A549 (cell line): ENCODE results near the gene JAGN1. TPM values are rescaled to one million over a fixed set of nuclear protein-coding genes. Genes with fewer than 3 reads are reported as not detected.

Source experiments
- ATAC-seq, 2 experiments: fragments of 200-7000 bp in 1 of 2; fragments of >200 bp in 1 of 2; cut with Nextera tagmentation in 1 of 2; cut with Tn5 transposase in 1 of 2; 3 replicates each; pipeline versions ENCODE4 v1.8.0 to v1.9.1; 2018 to 2020; ENCODE audit warnings: mild to moderate bottlenecking in 1 of 2, moderate library complexity in 1 of 2
- CTCF ChIA-PET: fragments of 300-600 bp; sonication (Branson Sonifier 250); formaldehyde crosslinking; extraction: SDS; loops from one replicate; lab custom pipeline; 2021; ENCODE audit warnings: antibody characterized with exemption, inconsistent platforms; lab: Yijun Ruan, JAX
- POLR2A ChIA-PET: fragments of 350-600 bp; formaldehyde crosslinking; extraction: SDS; loops from one replicate; lab custom pipeline; 2021; ENCODE audit warnings: antibody characterized with exemption, inconsistent platforms; lab: Yijun Ruan, JAX
- DNase-seq, 2 experiments: peaks; one replicate each; pipeline versions ENCODE4 v3.0.0 to v3.0.0-alpha.2; 2011 to 2016; ENCODE audit warnings: low read depth in 1 of 2, low spot score in 1 of 2
- FAIRE-seq: peaks from 2 replicates; lab custom pipeline; 2011; peaks lifted over from hg19 to GRCh38; lab: Jason Lieb, UNC
- H3K27ac ChIP-seq, 2 experiments: fragments of >200 bp; sonication (Bioruptor Twin); formaldehyde crosslinking; 3 replicates each; pipeline ENCODE4 v1.5.1; 2016 to 2017
- H3K4me1 ChIP-seq: fragments of >200 bp; sonication (Bioruptor Twin); formaldehyde crosslinking; 3 replicates; pipeline ENCODE4 v1.6.1; 2016
- H3K4me2 ChIP-seq: fragments of >200 bp; sonication (Bioruptor Twin); formaldehyde crosslinking; 3 replicates; pipeline ENCODE4 v1.6.1; 2016
- H3K4me3 ChIP-seq: fragments of >200 bp; sonication (Bioruptor Twin); formaldehyde crosslinking; 3 replicates; pipeline ENCODE4 v1.5.1; 2016
- H3K9me3 ChIP-seq: fragments of >200 bp; sonication (Bioruptor Twin); formaldehyde crosslinking; 3 replicates; pipeline ENCODE4 v1.6.1; 2016
- CBX2 ChIP-seq: fragments of 200-600 bp; sonication (generic); IDR thresholded peaks from 2 replicates; pipeline ENCODE4 v1.6.1; 2016; ENCODE audit warnings: low read depth, mild to moderate bottlenecking, borderline replicate concordance
- EHMT2 ChIP-seq: fragments of 200-600 bp; sonication (generic); IDR thresholded peaks from 2 replicates; pipeline ENCODE4 v1.6.1; 2016; ENCODE audit warnings: antibody characterized with exemption, low read depth, mild to moderate bottlenecking, moderate library complexity
- ELK1 ChIP-seq: fragments of 150-350 bp; IDR thresholded peaks from 2 replicates; pipeline ENCODE4 v1.6.1; 2014; ENCODE audit warnings: low read depth, mild to moderate bottlenecking, low read length
- EP300 ChIP-seq, 2 experiments: fragments of >200 bp; sonication (Bioruptor Twin); formaldehyde crosslinking; IDR thresholded peaks; 2 replicates in 1 of 2; 3 replicates in 1 of 2; pipeline ENCODE4 v1.6.1; 2016 to 2017
- HOXB13 ChIP-seq: fragments of 250-450 bp; sonication (Bioruptor Pico); IDR thresholded peaks from 2 replicates; pipeline ENCODE4 v1.5.0; 2020; ENCODE audit warnings: low read depth, mild to moderate bottlenecking, moderate library complexity
- JUN ChIP-seq, 2 experiments: fragments of >200 bp; sonication (Bioruptor Twin); formaldehyde crosslinking; IDR thresholded peaks; 2 replicates in 1 of 2; 3 replicates in 1 of 2; pipeline ENCODE4 v1.6.1; 2016 to 2017
- MAFK ChIP-seq: fragments of 450-650 bp; IDR thresholded peaks from 2 replicates; pipeline ENCODE4 v1.6.1; 2014; ENCODE audit not compliant: partially characterized antibody
- MYC ChIP-seq: IDR thresholded peaks from 2 replicates; pipeline ENCODE4 v1.6.1; 2012; ENCODE audit warnings: mild to moderate bottlenecking, inconsistent platforms, low read length, improper control_type of control experiment, borderline replicate concordance
- PBX3 ChIP-seq: IDR thresholded peaks from 2 replicates; pipeline ENCODE4 v1.6.1; 2012
- POLR2A ChIP-seq: IDR thresholded peaks from 2 replicates; pipeline ENCODE4 v1.6.1; 2012; ENCODE audit warnings: mild to moderate bottlenecking, low read length
- RNF2 ChIP-seq: fragments of 200-600 bp; sonication (generic); IDR thresholded peaks from 2 replicates; pipeline ENCODE4 v1.6.1; 2016; ENCODE audit warnings: low read depth, mild to moderate bottlenecking, antibody characterized with exemption, moderate library complexity, borderline replicate concordance
- TFCP2L1 ChIP-seq: fragments of 250-450 bp; sonication (Bioruptor Pico); IDR thresholded peaks from 2 replicates; pipeline ENCODE4 v1.5.0; 2021; ENCODE audit warnings: mild to moderate bottlenecking
- USF2 ChIP-seq: fragments of 450-650 bp; IDR thresholded peaks from 2 replicates; pipeline ENCODE4 v1.6.1; 2014; ENCODE audit warnings: antibody characterized with exemption
- ZC3H11A ChIP-seq: fragments of 450-650 bp; IDR thresholded peaks from 2 replicates; pipeline ENCODE4 v1.6.1; 2014; ENCODE audit warnings: antibody characterized with exemption, mild to moderate bottlenecking
- WGBS: methylation state at CpG from one replicate; pipeline ENCODE4 v1.1.6; 2017; ENCODE audit errors: missing lambda C conversion rate; 5-methylcytosine and 5-hydroxymethylcytosine counted together
- polyA plus RNA-seq, 4 experiments: library from polyadenylated mRNA; depleted of rRNA in 3 of 4; stranded (reverse); fragments of >200 nt; fragmentation: RNase III in 1 of 4; extraction: RNeasy Plus Mini Kit Qiagen cat#74134 plus additional on column Dnase treatment in 1 of 4; gene quantifications; 2 replicates in 3 of 4; 3 replicates in 1 of 4; pipeline ENCODE4 v1.2.3, GENCODE V29; 2011 to 2017
- small RNA-seq, 6 experiments: library from RNA; depleted of rRNA; stranded (forward); fragments of <200 nt; gene quantifications; one replicate each; pipeline ENCODE3, GENCODE V24; 2012
- TF ChIP-seq, protein P1 (sequence below): fragments of 250-450 bp; sonication (Bioruptor Pico); IDR thresholded peaks from 2 replicates; pipeline ENCODE4 v1.5.0; 2021; ENCODE audit warnings: mild to moderate bottlenecking, moderate library complexity, borderline replicate concordance
- TF ChIP-seq, protein P2 (sequence below): fragments of 250-450 bp; sonication (Bioruptor Pico); IDR thresholded peaks from 2 replicates; pipeline ENCODE4 v1.5.0; 2020; ENCODE audit warnings: low read depth, mild to moderate bottlenecking, moderate library complexity

Gene JAGN1
- polyA plus RNA-seq, 2 of the 4 experiments (the other 2 are of a cell fraction): 48.6 to 63.2 TPM

GRCh38 chr3:9942164-9942563, 51.8 kb downstream of the JAGN1 start:
- no peak for TF ChIP-seq EHMT2
- TF ChIP-seq, all 56 proteins: peak for 0
- Histone ChIP-seq H3K27ac (no peak overlapping the region), H3K9me3 (no peaks in the 10 kb centered on the region), H3K4me3 (no peak overlapping the region), H3K4me2 (no peak overlapping the region), H3K4me1 (0 out of 3 replicates have a peak, but pooled peaks cover 3% of the 10 kb centered on the region)
- DNase-seq: no peak
- POLR2A ChIA-PET: interaction anchor here (1.6 kb wide), 1 partner anchor 9 kb away, joined by 10 read pairs; the partner anchor contains the start of gene CRELD1
- FAIRE-seq: no peak
- ATAC-seq: no peak
- 85% methylated on average over 4 of the region's 4 CpGs for WGBS
- CTCF ChIA-PET: interaction anchor here (0.6 to 3.6 kb wide), 7 partner anchors 9 to 226 kb away, joined by 3 to 29 read pairs (median 3); partner anchors contain the start of gene CRELD1

GRCh38 chr3:9942934-9943690, 52.7 kb downstream of the JAGN1 start:
- WGBS: 86% methylated on average over 11 of the region's 11 CpGs
- CTCF ChIA-PET: interaction anchor here (0.7 to 3.6 kb wide), 5 partner anchors 8 to 344 kb away, joined by 3 to 29 read pairs (median 5); partner anchors contain the start of gene CRELD1
- no peak for ATAC-seq

More at GRCh38 chr3:9942934-9943690, 52.7 kb downstream of the JAGN1 start:
- Histone ChIP-seq H3K4me3 (no peak overlapping the region), H3K27ac (no peak overlapping the region)
- FAIRE-seq: no peak
- POLR2A ChIA-PET: interaction anchor here (1.6 kb wide), 1 partner anchor 10 kb away, joined by 10 read pairs; the partner anchor contains the start of gene CRELD1
- TF ChIP-seq MAFK: no peak
- no peak for TF ChIP-seq POLR2A
- no peak for TF ChIP-seq RNF2
- TF ChIP-seq ELK1: no peak
- TF ChIP-seq PBX3: no peak
- TF ChIP-seq EP300 (IDR thresholded peaks at IDR 0.05): no peak
- TF ChIP-seq MYC: no peak
- TF ChIP-seq CBX2: no peak
- TF ChIP-seq JUN (IDR thresholded peaks at IDR 0.05): no peak
- TF ChIP-seq, protein P1, sequence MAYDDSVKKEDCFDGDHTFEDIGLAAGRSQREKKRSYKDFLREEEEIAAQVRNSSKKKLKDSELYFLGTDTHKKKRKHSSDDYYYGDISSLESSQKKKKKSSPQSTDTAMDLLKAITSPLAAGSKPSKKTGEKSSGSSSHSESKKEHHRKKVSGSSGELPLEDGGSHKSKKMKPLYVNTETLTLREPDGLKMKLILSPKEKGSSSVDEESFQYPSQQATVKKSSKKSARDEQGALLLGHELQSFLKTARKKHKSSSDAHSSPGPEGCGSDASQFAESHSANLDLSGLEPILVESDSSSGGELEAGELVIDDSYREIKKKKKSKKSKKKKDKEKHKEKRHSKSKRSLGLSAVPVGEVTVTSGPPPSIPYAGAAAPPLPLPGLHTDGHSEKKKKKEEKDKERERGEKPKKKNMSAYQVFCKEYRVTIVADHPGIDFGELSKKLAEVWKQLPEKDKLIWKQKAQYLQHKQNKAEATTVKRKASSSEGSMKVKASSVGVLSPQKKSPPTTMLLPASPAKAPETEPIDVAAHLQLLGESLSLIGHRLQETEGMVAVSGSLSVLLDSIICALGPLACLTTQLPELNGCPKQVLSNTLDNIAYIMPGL (CRISPR knock-in tag): no peak
- no peak for TF ChIP-seq HOXB13 (CRISPR knock-in tag)
- TF ChIP-seq TFCP2L1 (CRISPR knock-in tag): no peak
- TF ChIP-seq ZC3H11A: no peak
- TF ChIP-seq, protein P2, sequence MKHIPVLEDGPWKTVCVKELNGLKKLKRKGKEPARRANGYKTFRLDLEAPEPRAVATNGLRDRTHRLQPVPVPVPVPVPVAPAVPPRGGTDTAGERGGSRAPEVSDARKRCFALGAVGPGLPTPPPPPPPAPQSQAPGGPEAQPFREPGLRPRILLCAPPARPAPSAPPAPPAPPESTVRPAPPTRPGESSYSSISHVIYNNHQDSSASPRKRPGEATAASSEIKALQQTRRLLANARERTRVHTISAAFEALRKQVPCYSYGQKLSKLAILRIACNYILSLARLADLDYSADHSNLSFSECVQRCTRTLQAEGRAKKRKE (CRISPR knock-in tag): no peak
- no peak for TF ChIP-seq USF2
- TF ChIP-seq, all 56 proteins: peak for 0
- peaks cover 7% of the 10 kb centered on the region; the same call in 1 of the 3 replicates for H3K4me1 ChIP-seq
- H3K4me2 ChIP-seq: no peak overlapping the region
- no peaks in the 10 kb centered on the region for H3K9me3 ChIP-seq
- DNase-seq: no peak

Small RNA genes lying within 50 kb of the gene (small RNA-seq; reads per million reads assigned to genes)
- 0 reads per million in 6 experiments for gene RNU6-882P

Other genes with a start within 250 kb of the JAGN1 start
- 28.8 and 33.4 TPM in 2 replicates for gene MTMR14, start 241.1 kb upstream of the JAGN1 start, polyA plus RNA-seq (2011; rRNA removed)
- 16.6 to 17.8 TPM (median 17.7 TPM) in 3 replicates for gene MTMR14, start 241.1 kb upstream of the JAGN1 start, polyA plus RNA-seq (2017; fragmentation: RNase III; extraction: RNeasy Plus Mini Kit Qiagen cat#74134 plus additional on column Dnase treatment)
- 0.03 and 0.07 TPM in 2 replicates for gene CPNE9, start 186.8 kb upstream of the JAGN1 start, polyA plus RNA-seq (2011; rRNA removed)
- gene CPNE9, start 186.8 kb upstream of the JAGN1 start, polyA plus RNA-seq (2017; fragmentation: RNase III; extraction: RNeasy Plus Mini Kit Qiagen cat#74134 plus additional on column Dnase treatment): 0.05 to 0.07 TPM in 2 of 3 replicates, not detected in the other
- gene BRPF1, start 158.9 kb upstream of the JAGN1 start, polyA plus RNA-seq (2011; rRNA removed): 8.6 and 10.1 TPM in 2 replicates
- 11.9 to 12.4 TPM (median 12.1 TPM) in 3 replicates for gene BRPF1, start 158.9 kb upstream of the JAGN1 start, polyA plus RNA-seq (2017; fragmentation: RNase III; extraction: RNeasy Plus Mini Kit Qiagen cat#74134 plus additional on column Dnase treatment)
- gene OGG1, start 140.7 kb upstream of the JAGN1 start, polyA plus RNA-seq (2011; rRNA removed): 21.2 and 21.6 TPM in 2 replicates
- gene OGG1, start 140.7 kb upstream of the JAGN1 start, polyA plus RNA-seq (2017; fragmentation: RNase III; extraction: RNeasy Plus Mini Kit Qiagen cat#74134 plus additional on column Dnase treatment): 17.2 to 20.0 TPM (median 18.1 TPM) in 3 replicates
- 13.5 and 16.0 TPM in 2 replicates for gene CAMK1, start 120.7 kb upstream of the JAGN1 start, polyA plus RNA-seq (2011; rRNA removed)
- 15.6 to 16.1 TPM (median 15.9 TPM) in 3 replicates for gene CAMK1, start 120.7 kb upstream of the JAGN1 start, polyA plus RNA-seq (2017; fragmentation: RNase III; extraction: RNeasy Plus Mini Kit Qiagen cat#74134 plus additional on column Dnase treatment)
- gene TADA3, start 98.1 kb upstream of the JAGN1 start, polyA plus RNA-seq (2011; rRNA removed): 42.6 and 49.2 TPM in 2 replicates
- gene TADA3, start 98.1 kb upstream of the JAGN1 start, polyA plus RNA-seq (2017; fragmentation: RNase III; extraction: RNeasy Plus Mini Kit Qiagen cat#74134 plus additional on column Dnase treatment): 44.3 to 53.6 TPM (median 50.3 TPM) in 3 replicates
- gene ARPC4, start 97.5 kb upstream of the JAGN1 start, polyA plus RNA-seq (2011; rRNA removed): 126 and 140 TPM in 2 replicates
- 292 to 310 TPM (median 298 TPM) in 3 replicates for gene ARPC4, start 97.5 kb upstream of the JAGN1 start, polyA plus RNA-seq (2017; fragmentation: RNase III; extraction: RNeasy Plus Mini Kit Qiagen cat#74134 plus additional on column Dnase treatment)
- 13.0 and 18.1 TPM in 2 replicates for gene TTLL3, start 80.3 kb upstream of the JAGN1 start, polyA plus RNA-seq (2011; rRNA removed)
- 9.9 to 12.8 TPM (median 10.3 TPM) in 3 replicates for gene TTLL3, start 80.3 kb upstream of the JAGN1 start, polyA plus RNA-seq (2017; fragmentation: RNase III; extraction: RNeasy Plus Mini Kit Qiagen cat#74134 plus additional on column Dnase treatment)
- 38.9 and 47.1 TPM in 2 replicates for gene RPUSD3, start 46.6 kb upstream of the JAGN1 start, polyA plus RNA-seq (2011; rRNA removed)
- 42.2 to 45.0 TPM (median 44.5 TPM) in 3 replicates for gene RPUSD3, start 46.6 kb upstream of the JAGN1 start, polyA plus RNA-seq (2017; fragmentation: RNase III; extraction: RNeasy Plus Mini Kit Qiagen cat#74134 plus additional on column Dnase treatment)
- 6.3 and 10.4 TPM in 2 replicates for gene CIDEC, start 10.4 kb upstream of the JAGN1 start, polyA plus RNA-seq (2011; rRNA removed)
- 2.0 to 3.3 TPM (median 2.8 TPM) in 3 replicates for gene CIDEC, start 10.4 kb upstream of the JAGN1 start, polyA plus RNA-seq (2017; fragmentation: RNase III; extraction: RNeasy Plus Mini Kit Qiagen cat#74134 plus additional on column Dnase treatment)
- gene IL17RE, start 12.2 kb downstream of the JAGN1 start, polyA plus RNA-seq (2011; rRNA removed): 0.53 and 0.60 TPM in 2 replicates
- gene IL17RE, start 12.2 kb downstream of the JAGN1 start, polyA plus RNA-seq (2017; fragmentation: RNase III; extraction: RNeasy Plus Mini Kit Qiagen cat#74134 plus additional on column Dnase treatment): 0.44 to 0.67 TPM (median 0.47 TPM) in 3 replicates
- gene IL17RC, start 26.5 kb downstream of the JAGN1 start, polyA plus RNA-seq (2011; rRNA removed): 7.7 and 12.2 TPM in 2 replicates
- gene IL17RC, start 26.5 kb downstream of the JAGN1 start, polyA plus RNA-seq (2017; fragmentation: RNase III; extraction: RNeasy Plus Mini Kit Qiagen cat#74134 plus additional on column Dnase treatment): 9.1 to 9.8 TPM (median 9.4 TPM) in 3 replicates
- gene CRELD1, start 43.2 kb downstream of the JAGN1 start, polyA plus RNA-seq (2011; rRNA removed): 13.1 and 13.9 TPM in 2 replicates
- gene CRELD1, start 43.2 kb downstream of the JAGN1 start, polyA plus RNA-seq (2017; fragmentation: RNase III; extraction: RNeasy Plus Mini Kit Qiagen cat#74134 plus additional on column Dnase treatment): 9.8 to 13.6 TPM (median 11.1 TPM) in 3 replicates
- 0.50 and 0.53 TPM in 2 replicates for gene PRRT3, start 61.8 kb downstream of the JAGN1 start, polyA plus RNA-seq (2011; rRNA removed)
- gene PRRT3, start 61.8 kb downstream of the JAGN1 start, polyA plus RNA-seq (2017; fragmentation: RNase III; extraction: RNeasy Plus Mini Kit Qiagen cat#74134 plus additional on column Dnase treatment): 1.1 to 1.3 TPM (median 1.1 TPM) in 3 replicates
- 133 and 170 TPM in 2 replicates for gene EMC3, start 96.2 kb downstream of the JAGN1 start, polyA plus RNA-seq (2011; rRNA removed)
- gene EMC3, start 96.2 kb downstream of the JAGN1 start, polyA plus RNA-seq (2017; fragmentation: RNase III; extraction: RNeasy Plus Mini Kit Qiagen cat#74134 plus additional on column Dnase treatment): 63.5 to 72.9 TPM (median 65.0 TPM) in 3 replicates
- gene FANCD2, start 135.8 kb downstream of the JAGN1 start, polyA plus RNA-seq (2011; rRNA removed): 37.7 and 44.3 TPM in 2 replicates
- gene FANCD2, start 135.8 kb downstream of the JAGN1 start, polyA plus RNA-seq (2017; fragmentation: RNase III; extraction: RNeasy Plus Mini Kit Qiagen cat#74134 plus additional on column Dnase treatment): 25.1 to 27.9 TPM (median 26.9 TPM) in 3 replicates
- gene FANCD2OS, start 217.6 kb downstream of the JAGN1 start, polyA plus RNA-seq (2011; rRNA removed): not detected in 2 replicates
- not detected in 3 replicates for gene FANCD2OS, start 217.6 kb downstream of the JAGN1 start, polyA plus RNA-seq (2017; fragmentation: RNase III; extraction: RNeasy Plus Mini Kit Qiagen cat#74134 plus additional on column Dnase treatment)
- gene BRK1, start 225.1 kb downstream of the JAGN1 start, polyA plus RNA-seq (2011; rRNA removed): 173 and 189 TPM in 2 replicates
- gene BRK1, start 225.1 kb downstream of the JAGN1 start, polyA plus RNA-seq (2017; fragmentation: RNase III; extraction: RNeasy Plus Mini Kit Qiagen cat#74134 plus additional on column Dnase treatment): 184 to 200 TPM (median 191 TPM) in 3 replicates